Measurements from ENCODE around the gene PTPN11. TPM values are rescaled to one million over a fixed set of nuclear protein-coding genes. Genes with fewer than 3 reads are reported as not detected.

Gene PTPN11
- total RNA-seq, 4 donors from 2014 or later = 90.6 to 136 (median 110) TPM

DNA sequence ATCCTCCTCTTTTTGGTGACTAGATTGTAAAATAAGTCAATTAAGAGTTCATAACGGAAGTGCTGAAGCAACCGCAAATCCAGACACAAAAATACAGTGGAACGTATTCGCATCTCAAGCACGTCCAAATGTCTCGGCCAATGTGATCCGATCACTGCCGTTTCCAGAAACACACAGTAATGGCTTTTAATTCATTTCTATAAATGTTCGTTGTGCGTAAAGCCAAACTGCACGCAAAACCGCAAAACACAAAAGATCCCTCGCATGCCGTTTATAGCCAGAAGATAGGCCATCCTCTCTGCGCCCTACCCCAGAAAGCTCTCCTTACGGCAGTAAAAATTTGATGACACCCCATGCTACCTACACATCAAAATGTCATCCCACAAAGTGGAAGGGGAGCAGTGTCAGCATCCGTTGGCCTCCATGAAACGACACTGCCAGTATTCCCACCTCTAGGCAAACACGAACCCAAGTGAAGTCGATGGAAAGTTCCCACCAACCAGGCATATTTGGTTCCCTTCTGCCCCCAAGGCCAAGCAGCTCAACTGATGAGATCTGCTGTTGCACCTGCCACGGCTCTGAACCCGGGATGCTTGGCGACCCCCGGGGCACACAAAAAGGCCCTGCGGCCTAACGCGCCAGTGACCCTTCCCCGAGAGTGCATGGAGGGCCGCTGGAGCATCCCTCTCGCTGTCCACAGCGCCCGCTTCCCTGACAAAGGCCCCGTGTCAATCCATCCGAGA is 37.9 kb upstream of the PTPN11 start:
- DNase-seq (ENCODE audit: low spot score in 2 of 2) = no peak
- peak overlapping the region; percentile 70 to 85 (median 84) for H3K4me3 ChIP-seq
- no peaks in the 10 kb centered on the region for H3K27me3 ChIP-seq
- no peaks in the 10 kb centered on the region for H3K36me3 ChIP-seq
- WGBS, 2 donors = 40 to 46% methylated on average over 34 of the region's 34 CpGs
- no peaks in the 10 kb centered on the region for H3K9me3 ChIP-seq
- H3K27ac ChIP-seq = peak overlapping the region in 3 of 4 donors; percentile 36 to 86 (median 78)
- H3K4me1 ChIP-seq = peaks cover 0 to 28% (median 8%) of the 10 kb centered on the region in 4 donors
- no peak for TF ChIP-seq EP300 (IDR thresholded peaks at IDR 0.05)
- TF ChIP-seq, protein P1, sequence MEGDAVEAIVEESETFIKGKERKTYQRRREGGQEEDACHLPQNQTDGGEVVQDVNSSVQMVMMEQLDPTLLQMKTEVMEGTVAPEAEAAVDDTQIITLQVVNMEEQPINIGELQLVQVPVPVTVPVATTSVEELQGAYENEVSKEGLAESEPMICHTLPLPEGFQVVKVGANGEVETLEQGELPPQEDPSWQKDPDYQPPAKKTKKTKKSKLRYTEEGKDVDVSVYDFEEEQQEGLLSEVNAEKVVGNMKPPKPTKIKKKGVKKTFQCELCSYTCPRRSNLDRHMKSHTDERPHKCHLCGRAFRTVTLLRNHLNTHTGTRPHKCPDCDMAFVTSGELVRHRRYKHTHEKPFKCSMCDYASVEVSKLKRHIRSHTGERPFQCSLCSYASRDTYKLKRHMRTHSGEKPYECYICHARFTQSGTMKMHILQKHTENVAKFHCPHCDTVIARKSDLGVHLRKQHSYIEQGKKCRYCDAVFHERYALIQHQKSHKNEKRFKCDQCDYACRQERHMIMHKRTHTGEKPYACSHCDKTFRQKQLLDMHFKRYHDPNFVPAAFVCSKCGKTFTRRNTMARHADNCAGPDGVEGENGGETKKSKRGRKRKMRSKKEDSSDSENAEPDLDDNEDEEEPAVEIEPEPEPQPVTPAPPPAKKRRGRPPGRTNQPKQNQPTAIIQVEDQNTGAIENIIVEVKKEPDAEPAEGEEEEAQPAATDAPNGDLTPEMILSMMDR (IDR thresholded peaks at IDR 0.05) = no peak
- TF ChIP-seq POLR2A (IDR thresholded peaks at IDR 0.05) = no peak

GRCh38 chr12:112381406-112381882 is 37.3 kb upstream of the PTPN11 start:
- DNase-seq (ENCODE audit: low spot score in 2 of 2) = no peak
- H3K27ac ChIP-seq = peak overlapping the region; percentile 60 to 86 (median 75)
- H3K27me3 ChIP-seq = no peaks in the 10 kb centered on the region
- 2% methylated on average over 18 to 24 of the region's 33 CpGs for WGBS, 2 donors
- peak overlapping the region; percentile 70 to 85 (median 84) for H3K4me3 ChIP-seq
- H3K9me3 ChIP-seq = no peaks in the 10 kb centered on the region
- H3K36me3 ChIP-seq = no peaks in the 10 kb centered on the region
- H3K4me1 ChIP-seq = peaks cover 0 to 28% (median 8%) of the 10 kb centered on the region in 4 donors
- TF ChIP-seq EP300 (IDR thresholded peaks at IDR 0.05) (no peak), POLR2A (IDR thresholded peaks at IDR 0.05) (no peak)
- TF ChIP-seq, protein P1 (IDR thresholded peaks at IDR 0.05) = no peak

- no peaks in the 10 kb centered on the region for H3K9me3 ChIP-seq
- DNase-seq (ENCODE audit: low spot score in 2 of 2) = peak; percentile 94 to 96
- peaks cover 0 to 31% (median 8%) of the 10 kb centered on the region in 4 donors for H3K4me1 ChIP-seq
- TF ChIP-seq, protein P1 (IDR thresholded peaks at IDR 0.05) = peak in 2 of 5 experiments; percentile 6 to 30
- TF ChIP-seq POLR2A (IDR thresholded peaks at IDR 0.05) (peak; percentile 33 to 80), EP300 (IDR thresholded peaks at IDR 0.05) (peak; percentile 30 to 75)
- H3K36me3 ChIP-seq = no peaks in the 10 kb centered on the region
- peak within 1 kb of the TSS; percentile 70 to 85 (median 84) for H3K4me3 ChIP-seq
- H3K27me3 ChIP-seq = no peaks in the 10 kb centered on the region
- H3K27ac ChIP-seq = peak within 1 kb of the TSS; percentile 60 to 91 (median 82)
- 2% methylated on average over 13 to 28 of the region's 106 CpGs for WGBS, 2 donors
These were observed 36.6 kb upstream of the PTPN11 start, which contains the start of gene HECTD4 for GRCh38 chr12:112381883-112382796. TSS of gene HECTD4 (minus strand) at chr12:112382431. CDS start at chr12:112382128, 303 bp downstream.

DNA sequence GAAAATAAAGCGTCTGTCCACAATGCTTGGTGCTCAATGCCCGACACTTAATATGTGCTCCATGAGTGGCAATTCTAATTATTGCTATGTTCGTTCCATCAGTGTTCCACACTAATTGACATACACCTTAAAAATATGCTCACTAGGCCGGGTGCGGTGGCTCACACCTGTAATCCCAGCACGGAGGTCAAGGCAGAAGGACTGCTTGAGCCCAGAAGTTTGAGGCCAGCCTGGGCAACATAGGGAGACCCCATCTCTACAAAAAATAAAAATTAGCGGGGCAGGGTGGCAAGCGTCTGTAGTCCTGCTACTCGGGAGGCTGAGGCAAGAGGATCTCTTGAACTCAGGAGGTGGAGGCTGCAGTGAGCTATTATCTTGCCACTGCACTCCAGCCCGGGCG is 35.9 kb upstream of the PTPN11 start:
- TF ChIP-seq EP300 (IDR thresholded peaks at IDR 0.05) (no peak), POLR2A (IDR thresholded peaks at IDR 0.05) (no peak)
- TF ChIP-seq, protein P1 (IDR thresholded peaks at IDR 0.05) = no peak

More for the DNA sequence above, 35.9 kb upstream of the PTPN11 start:
- Histone ChIP-seq H3K36me3 (no peaks in the 10 kb centered on the region), H3K27ac (peak overlapping the region in 2 of 4 donors; percentile 78 to 86), H3K4me3 (peak overlapping the region; percentile 70 to 85 (median 84)), H3K4me1 (peaks cover 0 to 38% (median 8%) of the 10 kb centered on the region in 4 donors), H3K27me3 (no peaks in the 10 kb centered on the region), H3K9me3 (no peaks in the 10 kb centered on the region)
- no peak for DNase-seq (ENCODE audit: low spot score in 2 of 2)
- 87 to 90% methylated on average over 11 of the region's 11 CpGs for WGBS, 2 donors

Measured in tibial nerve (tissue), 4 donors.